ENCODE data around the gene MAP1LC3B.

- TF ChIP-seq CTCF (conservative IDR thresholded peaks at IDR 0.05; ENCODE audit: low read length) = no peak
- no peak for TF ChIP-seq EZH2phosphoT487 (IDR thresholded peaks at IDR 0.05; ENCODE audit: borderline replicate concordance)
Measured at GRCh38 chr16:87414251-87414680, 22.1 kb downstream of the MAP1LC3B start.

Data from Loucy (cell line).